HG03095 (cell line): ENCODE data around the gene RFC1.
"Not testable (repeated sequence)": the region's sequence is repeated elsewhere in the genome, so short reads cannot be mapped to it uniquely, and the experiment has no call there.

Experiments
- ATAC-seq: cut with Tn5 transposase; IDR thresholded peaks from one replicate; pipeline ENCODE4 v1.9.1; 2021; ENCODE audit warnings: moderate library complexity; ENCODE audit not compliant: unreplicated experiment

Gene RFC1

DNA sequence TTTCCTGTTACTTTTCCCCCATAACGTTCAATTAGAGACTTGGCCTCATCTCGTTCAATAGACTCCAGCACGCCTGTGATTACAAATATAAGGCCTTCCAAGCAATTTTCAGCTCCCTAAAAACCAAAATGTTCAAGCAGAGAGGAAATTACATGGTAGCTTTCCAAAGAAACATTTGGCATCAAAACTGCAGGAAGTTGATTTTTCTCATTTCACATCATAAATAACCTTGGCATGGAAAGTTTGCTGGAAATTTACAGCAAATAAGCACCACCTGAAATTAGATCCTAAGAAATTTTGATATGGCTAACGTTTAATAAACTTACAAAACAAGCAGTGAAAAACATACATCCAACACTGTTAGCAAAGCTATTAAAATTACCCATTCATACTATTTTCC, 53.3 kb downstream of the RFC1 start:
- ATAC-seq: no peak

DNA sequence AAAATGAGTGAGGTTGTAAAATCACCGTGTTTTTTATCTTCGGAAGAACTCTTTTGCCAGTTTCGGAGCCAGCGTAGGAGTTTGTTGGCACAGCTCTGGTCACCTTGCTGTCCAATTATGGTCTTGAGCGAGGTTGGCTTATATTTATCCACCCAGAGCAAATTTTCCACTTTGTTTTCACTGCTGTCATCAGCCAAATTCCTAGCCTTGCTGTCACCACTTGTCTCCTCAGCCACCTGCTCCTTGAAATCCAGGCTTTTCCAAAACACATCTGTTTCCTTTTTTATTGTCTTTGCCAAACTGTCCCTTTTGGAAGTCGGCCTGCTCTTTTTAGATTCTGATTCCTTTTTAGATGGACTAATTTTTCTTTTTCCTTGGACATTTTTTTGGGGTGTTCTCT, 57.6 kb downstream of the RFC1 start:
- ATAC-seq: no peak

DNA sequence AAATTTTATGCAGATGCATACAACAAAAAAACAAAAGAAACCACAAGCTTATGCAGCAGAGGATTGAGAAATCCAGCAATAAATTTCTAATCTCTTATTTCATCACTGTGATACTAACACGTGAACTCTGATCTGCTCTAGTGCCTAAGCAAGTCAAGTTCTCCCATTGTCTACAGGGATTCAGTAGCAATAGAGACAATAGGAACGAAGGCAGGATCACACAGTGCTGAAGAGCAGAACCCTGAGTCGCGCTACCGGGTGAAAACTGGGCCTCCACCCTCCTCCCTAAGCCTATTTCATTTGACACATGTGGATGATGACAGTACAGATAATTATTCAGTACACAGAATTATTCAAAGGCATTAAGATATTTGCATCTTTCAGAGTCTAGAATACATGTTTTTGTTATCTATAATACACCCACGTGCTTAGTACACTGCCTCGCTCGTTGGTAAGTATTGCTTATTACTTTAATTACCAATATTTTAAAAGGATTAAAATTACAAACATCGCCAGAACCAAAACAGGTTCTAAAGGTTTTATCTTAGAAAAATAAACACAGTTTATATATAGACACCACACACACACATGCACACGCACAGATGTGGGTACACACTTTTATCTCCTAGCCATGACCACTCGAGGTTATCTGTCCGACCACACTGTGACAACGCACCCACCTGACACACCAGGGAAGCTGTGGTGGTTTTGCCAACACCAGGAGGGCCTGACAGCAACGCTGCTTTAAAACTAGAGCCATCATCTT, 60.1 kb downstream of the RFC1 start:
- ATAC-seq: no peak

DNA sequence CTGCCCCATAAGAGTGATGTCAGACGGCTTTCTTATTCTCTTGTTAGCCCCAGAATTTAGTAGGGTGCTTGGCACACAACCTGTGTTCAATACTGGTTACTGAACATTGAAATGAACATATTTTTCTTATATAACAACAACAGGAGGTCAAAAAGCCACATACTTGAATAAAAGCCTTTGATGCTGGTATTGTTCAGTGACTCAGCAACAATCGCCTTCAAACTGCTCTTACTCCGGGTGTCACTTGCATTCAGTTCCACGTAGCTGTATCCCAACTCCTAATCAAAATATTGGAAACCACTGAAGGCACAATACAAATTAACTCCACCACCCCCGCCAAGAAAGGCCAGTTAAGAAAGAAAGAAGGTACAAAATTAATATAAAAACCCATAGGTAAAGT, 61.5 kb downstream of the RFC1 start:
- ATAC-seq: no peak

DNA sequence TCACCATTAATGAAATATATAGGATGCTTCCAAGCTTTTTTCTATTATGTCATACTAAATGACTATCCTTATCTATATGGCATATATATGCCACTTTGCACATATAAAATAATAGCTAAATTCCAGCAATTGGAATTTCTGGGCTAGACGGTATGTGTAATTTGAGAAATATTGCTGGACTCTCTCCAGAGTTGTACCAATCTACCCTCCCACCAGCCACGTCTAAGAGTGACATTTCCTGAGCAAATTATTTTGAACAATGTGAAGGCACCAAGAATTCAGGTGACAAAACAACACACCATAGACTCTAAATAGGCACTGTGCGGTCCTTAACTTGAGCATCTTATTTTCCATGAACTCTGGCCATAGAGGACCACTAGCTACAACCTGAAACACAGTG, 62.3 kb downstream of the RFC1 start:
- no peak for ATAC-seq

DNA sequence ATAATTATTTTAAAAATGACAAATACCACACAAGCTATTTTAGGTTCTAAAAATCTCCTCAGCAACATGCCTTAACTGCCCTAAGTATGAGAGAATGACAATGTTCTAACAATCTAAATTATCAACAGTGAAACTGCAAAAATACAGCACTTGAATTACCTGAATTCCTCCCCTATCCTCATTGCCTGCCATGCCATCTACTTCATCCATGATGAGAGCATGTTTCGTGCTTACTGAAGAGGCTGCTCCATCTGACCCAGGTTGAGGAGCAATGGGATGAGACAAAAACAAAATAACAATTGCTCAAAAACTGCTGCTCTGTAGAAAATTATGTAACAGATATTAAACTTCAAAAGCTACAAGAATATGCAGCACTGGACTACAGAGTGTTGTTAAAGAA, 63.3 kb downstream of the RFC1 start:
- ATAC-seq: no peak

DNA sequence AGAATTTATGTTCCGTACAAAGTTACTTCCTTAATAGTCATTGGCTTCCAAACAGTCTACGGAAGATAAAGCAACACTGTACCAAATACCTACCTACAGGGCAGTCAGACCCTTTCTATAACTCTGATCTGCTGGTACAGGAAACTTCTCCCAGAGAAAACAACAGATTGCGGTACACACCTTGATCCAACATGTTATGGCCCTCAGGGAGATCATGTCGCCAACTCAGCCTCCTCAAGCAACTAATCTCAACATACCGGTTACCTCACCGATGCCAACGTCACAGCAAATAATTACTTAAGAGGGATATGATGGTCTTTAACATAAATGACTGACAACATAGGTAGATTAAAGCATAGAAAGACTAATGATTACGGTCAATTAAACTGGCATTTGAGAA, 70.4 kb downstream of the RFC1 start:
- no peak for ATAC-seq

DNA sequence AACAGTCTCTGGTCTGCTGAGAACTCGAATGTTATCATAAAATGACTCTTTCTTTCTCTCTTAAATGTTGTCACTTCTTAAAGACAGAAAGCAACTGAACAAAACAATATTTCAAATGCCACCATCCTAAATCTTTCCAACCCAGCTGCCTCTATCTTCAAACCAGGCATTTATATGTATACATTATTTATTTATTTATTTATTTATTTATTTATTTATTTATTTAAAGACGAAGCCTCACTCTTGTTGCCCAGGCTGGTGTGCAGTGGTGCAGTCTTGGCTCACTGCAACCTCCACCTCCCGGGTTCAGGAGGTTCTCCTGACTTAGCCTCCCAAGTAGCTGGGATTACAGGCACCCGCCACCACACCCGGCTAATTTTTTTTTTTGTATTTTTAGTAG, 73.7 kb downstream of the RFC1 start:
- ATAC-seq: not testable (repeated sequence)

DNA sequence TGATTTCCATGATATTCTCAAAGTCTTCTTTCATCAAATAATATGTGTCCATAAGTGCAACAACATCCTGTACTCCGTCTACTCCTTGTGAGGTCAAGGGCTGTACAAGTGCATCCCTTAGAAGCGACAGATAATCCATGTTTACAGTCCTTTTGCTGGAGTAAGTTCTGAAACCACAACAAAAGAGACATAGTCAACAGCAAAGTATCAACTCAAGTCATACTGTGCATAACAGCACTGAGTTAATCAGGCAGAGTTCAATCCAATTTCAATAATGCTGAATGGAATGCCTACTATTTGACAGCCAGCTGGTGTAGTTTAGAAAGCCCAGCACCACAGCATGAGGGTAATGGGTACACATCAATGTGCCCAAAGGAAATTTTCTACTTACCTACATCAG, 74.5 kb downstream of the RFC1 start:
- no peak for ATAC-seq

DNA sequence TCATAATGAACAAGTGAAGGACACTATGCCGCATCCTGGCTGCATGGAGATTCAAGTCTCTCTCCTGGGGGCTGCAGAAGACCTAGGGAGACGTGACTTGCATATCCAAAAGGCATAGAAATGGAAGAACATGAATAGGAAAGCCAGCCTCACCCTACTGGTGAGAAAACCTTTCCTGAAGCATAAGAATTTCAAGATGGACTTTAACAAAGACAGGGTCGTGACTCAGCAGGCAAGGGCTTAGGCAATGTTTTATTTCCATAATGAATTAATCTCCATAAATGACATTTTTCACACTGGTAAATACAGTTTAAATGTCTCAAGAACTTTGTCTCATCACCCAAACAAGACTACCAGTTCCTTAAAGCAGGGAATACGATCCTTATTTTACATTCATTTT, 78.9 kb downstream of the RFC1 start:
- ATAC-seq: no peak

DNA sequence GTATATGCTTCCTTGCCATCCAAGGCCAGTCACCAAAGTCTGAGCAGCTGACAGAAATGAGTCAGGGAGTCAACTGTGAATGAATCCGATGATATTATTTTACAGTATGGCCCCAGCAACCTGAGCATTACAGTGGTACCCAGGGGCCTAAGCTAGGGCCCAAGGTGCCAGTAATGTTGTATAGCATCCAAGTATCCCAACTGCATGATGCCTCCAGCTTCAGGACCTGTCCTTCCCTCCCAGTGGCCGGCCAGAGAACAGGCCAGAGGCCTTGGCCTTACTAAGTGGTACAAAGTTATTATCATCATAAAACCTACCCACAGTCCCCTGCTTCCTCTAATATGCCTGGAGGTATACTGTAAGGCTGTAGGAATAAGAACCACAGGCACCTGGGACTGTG, 79.9 kb downstream of the RFC1 start:
- ATAC-seq: no peak

DNA sequence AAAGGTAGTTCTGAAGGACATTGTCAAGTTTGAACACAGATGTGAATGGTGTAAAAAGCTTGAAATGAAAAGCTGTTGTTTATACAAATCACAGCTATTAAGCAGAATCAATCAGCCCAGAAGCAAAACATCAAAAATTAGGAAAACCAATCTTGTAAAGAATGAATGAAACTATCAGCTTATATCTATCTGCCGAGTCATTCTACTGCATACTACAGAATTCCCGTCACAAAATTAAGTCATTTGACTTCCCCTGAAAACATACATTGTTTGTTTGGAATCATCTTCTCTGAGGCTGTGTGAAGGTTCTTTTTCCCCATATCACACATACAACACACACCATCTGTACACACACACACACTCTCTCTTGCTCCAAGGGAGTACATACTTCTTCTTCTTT, 80.3 kb downstream of the RFC1 start:
- ATAC-seq: no peak

DNA sequence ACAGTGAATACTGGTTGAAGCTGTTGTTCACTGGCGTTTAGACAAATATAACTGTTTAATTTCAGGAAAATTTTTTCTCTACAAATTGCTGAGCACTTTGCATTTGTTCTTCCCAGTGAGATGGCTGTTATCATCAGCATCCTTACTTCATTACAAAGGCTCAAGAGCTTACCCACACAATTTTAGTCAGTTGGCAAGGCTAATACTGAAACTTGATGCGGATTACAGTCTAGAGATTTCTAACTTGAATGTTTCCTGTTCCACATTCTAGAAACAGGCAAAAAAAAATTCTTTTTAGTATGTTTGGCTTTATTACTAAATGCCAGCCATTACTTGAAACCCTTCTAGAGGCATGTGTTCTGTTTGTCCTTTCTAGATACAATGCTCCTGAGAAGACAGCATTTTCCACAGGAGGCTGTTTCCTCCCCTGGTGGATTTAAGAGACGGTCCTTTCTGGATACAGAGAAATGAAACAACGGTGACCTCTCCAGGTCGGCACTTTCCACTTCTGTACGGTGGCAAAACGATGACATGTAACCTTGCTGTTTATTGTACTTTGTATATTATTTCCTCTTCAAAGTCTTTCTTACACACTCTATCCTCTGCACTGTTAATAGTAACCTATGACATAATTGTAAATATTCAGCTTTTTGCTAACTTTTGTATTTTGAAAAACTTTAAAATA, 80.9 kb downstream of the RFC1 start:
- ATAC-seq: no peak

DNA sequence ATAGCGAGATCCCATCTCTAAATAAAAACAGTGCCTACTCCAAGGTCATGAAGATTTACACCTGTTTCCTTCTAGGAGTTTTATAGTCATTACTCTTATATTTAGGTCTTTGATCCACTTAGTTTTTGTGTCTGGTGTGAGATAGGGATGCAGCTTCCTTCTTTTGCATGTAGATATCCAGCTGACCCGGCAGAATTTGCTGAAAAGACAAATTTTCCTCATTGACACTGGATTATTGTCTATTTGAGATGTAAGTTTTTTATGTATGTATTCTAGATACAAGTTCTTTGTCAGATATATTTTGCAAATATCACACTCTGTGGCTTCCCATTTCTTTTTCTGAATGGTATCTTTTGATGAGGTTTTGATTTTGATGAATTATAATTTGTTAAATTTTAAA, 85.4 kb downstream of the RFC1 start:
- no peak for ATAC-seq

DNA sequence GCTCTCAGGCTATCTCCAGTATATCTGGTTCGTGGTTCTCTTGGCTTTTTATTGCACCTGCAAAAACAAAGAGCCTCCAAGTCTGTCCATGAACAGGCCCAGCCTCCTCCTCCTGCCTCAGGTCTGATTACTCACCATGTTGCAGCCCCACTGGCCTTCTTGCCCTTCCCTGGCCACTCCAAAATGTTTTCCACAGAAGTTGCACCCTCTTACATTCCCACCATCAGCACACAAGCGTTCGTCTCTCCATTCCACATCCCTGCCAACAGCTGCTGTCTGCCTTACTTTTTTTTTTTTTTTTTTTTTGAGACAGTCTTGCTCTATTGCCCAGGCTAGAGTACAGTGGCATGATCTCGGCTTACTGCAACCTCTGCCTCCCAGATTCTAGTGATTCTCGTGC, 86.7 kb downstream of the RFC1 start:
- no peak for ATAC-seq

DNA sequence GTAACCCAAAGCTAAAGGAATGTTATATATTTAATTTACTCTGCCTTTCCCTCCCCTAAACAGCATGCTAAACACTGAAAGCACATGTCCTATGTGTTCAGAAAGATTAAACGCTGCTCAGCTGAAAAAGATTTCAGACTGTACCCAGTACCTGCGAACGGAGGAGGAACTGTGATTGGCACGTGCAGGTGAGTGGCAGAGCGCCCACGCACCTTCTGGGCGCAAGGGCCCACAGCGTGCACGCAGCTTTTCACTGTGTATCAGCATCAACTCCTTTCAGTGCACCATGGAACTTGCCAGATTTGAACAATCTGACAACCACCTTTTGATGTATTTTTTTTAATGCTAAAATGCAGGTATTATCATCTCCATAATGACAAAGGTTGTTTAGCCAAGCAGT, 87.7 kb downstream of the RFC1 start:
- no peak for ATAC-seq

DNA sequence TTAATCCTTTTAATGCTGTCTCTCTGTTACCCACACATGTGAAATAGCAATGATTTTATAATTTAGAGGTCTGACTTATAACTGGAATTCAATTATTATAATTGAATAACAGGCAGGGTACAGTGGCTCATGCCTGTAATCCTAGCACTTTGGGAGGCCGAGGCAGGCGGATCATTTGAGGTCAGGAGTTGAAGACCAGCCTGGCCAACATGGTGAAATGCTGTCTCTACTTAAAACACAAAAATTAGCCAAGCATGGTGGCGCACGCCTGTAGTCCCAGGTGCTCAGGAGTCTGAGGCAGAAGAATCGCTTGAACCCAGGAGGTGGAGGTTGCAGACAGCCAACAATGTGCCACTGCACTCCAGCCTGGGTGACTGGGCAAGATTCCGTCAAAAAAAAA, 88.5 kb downstream of the RFC1 start:
- ATAC-seq: not testable (repeated sequence)

DNA sequence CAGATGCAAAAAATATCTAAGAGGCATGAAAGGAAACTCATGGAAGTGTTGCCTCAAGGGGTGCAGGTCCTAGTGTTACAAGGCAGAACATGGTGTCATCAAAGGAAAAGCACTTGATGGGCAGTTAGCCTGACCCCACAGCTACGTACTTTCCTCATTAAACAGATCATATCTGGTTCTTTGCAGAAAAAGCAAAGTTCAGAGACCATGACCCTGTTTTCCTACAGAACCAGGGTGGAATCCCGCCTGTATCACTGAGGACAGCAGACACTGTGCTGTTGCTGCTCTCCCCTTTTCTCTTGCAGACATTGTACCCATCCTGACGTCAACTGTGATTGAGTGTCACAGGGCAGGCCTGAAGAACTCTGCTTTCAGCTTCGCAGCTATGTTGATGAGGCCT, 91.7 kb downstream of the RFC1 start:
- ATAC-seq: no peak

DNA sequence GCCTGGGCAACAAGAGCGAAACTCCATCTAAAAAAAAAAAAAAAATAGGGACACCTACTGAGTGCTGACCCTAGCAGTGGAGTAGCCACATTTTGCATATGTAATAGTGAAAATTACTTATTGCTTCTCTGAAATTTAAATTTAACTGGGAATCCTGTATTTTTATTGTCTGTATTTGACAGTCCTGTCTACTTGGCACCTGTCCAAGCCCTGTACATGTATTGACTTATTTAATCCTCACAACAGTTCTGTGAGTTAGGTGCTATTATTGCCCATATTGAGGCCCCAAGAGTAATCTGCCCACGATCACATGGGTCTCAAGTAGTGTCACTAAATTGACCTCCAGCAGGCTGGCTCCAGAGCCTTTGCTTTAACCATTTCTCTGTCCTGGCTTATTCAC, 102.3 kb downstream of the RFC1 start:
- ATAC-seq: no peak

DNA sequence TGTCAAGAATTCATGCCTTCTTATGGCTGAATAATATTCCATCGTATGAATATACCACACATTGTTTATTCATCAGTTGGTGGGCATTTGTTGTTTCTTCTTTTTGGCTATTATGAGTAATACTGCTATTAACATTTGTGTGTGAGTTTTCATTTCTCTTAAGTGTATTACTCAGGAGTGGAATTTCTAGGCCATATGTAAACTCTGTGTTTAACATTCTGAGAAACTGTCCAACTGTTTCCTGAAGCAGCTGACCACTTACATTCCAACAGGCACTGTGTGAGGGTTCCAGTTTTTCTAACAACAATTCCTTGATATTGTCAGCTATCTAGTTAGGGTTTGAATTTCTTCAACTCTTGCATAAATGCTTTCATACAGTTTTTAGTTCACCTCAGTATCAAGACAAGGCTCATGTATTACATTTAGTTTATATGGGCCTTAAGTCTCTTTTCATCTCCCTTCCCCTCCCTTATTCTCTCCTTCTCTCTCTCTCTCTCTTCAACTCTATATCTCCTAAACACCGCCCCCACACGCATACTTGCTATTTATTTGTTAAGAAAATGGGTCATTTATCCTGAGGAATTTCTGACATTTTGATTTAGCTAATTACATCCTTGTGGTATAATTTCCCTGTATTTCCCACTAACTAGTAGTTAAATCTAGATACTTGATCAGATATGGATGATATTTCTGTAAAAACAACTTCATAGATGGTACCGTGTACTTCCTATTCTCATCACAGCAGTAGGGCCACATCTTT, 106.4 kb downstream of the RFC1 start:
- ATAC-seq: no peak

DNA sequence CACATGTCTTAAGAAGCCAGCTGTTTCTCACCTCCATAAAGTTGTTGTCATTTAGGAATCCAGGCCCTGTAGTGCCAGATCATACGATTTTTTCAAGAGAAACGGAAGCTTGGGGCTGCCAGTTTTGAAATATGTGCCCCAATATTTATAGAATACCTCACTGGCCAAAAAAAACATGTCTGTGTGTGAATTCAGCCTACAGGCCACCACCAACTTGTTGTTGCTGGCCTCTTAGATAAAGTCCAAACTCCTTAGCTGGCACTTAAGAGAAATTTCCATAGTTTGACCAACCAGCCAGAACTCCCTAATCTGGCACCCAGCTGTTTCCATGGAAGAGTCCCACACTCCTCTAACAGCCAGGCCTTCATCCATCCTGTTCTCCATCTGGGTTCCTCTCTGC, 109.7 kb downstream of the RFC1 start:
- no peak for ATAC-seq

DNA sequence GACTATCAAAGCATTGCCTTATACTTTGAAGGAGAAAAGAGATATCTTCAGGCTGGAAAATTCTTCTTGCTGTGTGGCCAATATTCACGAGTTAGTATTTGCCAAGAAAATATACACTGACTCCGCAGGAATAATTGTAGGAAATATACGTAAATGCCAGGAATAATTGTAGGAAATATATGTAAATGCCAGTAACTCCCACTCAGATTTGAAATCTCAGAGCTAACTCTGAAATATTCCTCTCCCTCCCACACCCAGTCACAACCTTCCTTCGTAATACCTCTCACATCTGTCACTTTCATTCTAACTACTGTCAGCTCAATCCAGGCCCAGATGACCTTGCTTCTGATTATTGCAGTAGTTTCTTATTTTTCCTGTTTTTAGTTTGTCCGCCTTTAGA, 110.3 kb downstream of the RFC1 start:
- ATAC-seq: no peak
